ENCODE results near the gene BCKDHB.
"Not testable (repeated sequence)": the region's sequence is repeated elsewhere in the genome, so short reads cannot be mapped to it uniquely, and the experiment has no call there.

Gene BCKDHB

DNA sequence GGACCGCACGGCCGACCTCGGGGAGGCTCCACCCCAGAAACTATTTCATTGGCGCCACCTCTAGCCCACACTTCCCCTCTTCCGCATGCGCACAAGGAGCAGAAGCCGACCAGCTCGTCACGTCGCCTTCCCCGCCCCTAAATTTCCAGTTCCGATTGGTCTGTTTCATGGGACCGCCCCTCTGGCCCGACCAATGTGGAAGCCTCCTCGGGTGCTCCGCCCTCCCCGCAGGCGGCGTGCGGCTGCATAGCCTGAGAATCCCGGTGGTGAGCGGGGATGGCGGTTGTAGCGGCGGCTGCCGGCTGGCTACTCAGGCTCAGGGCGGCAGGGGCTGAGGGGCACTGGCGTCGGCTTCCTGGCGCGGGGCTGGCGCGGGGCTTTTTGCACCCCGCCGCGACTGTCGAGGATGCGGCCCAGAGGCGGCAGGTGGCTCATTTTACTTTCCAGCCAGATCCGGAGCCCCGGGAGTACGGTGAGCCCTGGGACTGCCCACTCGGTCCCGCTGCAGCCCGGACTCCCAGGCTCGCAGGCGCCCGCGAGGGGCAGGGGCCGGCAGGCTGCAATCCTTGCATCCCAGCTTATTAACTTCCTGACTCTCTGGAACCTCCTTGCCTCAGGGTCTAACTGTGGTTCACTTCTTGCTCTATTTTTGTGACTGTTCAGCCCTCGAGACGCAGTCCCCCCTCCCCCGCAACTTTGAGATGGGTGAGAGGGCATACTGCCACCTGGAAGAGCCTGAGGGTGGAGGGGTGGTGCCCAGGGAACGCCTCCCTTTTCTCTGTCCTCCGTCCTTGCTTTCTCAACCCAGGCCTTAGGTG is at the start of gene BCKDHB:
Gene BCKDHB, plus strand, starts transcription at position 254 of the 818 bp plus-strand sequence. Its CDS starts 23 bp downstream, at position 277.
- DNase-seq (ENCODE audit: low read depth in 2 of 2), result peak; percentile 88 to 89

GRCh38 chr6:80060774-80061173 is 45.7 kb upstream of the BCKDHB start:
- no peak for DNase-seq (ENCODE audit: low read depth in 2 of 2)

GRCh38 chr6:80068146-80068545 is 38.3 kb upstream of the BCKDHB start:
- not testable (repeated sequence) for DNase-seq (ENCODE audit: low read depth in 2 of 2)

- not testable (repeated sequence) for DNase-seq (ENCODE audit: low read depth in 2 of 2)
These were observed 36.0 kb upstream of the BCKDHB start for GRCh38 chr6:80070431-80070830.

DNA sequence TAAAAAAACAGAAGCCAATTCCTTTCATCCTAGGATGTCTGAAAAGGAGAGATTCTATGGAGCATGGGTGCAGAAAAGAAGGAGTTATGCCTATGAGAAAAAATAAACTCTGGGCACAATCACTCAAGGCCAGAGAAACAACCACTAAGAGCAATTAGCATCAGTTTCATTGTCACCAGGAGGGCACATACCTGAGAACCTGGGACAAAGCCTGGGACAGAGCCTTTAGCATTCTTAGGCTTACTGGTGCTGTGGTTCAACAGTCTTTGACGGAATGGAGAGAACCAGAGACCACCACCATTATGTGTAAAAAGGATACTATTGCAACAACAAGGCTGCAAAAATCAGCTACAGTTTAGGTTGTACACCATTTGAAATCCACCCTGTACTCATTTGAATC is 29.4 kb upstream of the BCKDHB start:
- DNase-seq (ENCODE audit: low read depth in 2 of 2), result no peak

GRCh38 chr6:80088637-80089036 is 17.8 kb upstream of the BCKDHB start:
- no peak for DNase-seq (ENCODE audit: low read depth in 2 of 2)

- DNase-seq (ENCODE audit: low read depth in 2 of 2), result no peak
These were observed 15.0 kb upstream of the BCKDHB start for GRCh38 chr6:80091506-80091905.

GRCh38 chr6:80094017-80094416 is 12.5 kb upstream of the BCKDHB start:
- no peak for DNase-seq (ENCODE audit: low read depth in 2 of 2)

DNA sequence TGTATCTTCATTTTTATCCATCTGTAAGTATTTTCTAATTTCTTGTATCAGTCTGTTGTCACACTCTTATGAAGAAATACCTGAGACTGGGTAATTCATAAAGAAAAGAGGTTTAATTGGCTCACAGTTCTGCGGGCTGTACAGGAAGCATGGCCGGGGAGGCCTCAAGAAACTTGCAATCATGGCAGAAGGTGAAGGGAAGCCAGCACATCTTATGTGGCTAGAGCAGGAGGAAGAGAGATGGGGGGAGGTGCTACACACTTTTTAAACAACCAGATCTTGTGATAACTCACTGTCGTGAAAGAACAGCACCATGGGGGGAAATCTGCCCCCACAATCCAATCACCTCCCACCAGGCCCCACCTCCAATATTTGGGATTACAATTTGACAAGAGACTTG is 10.9 kb upstream of the BCKDHB start:
- DNase-seq (ENCODE audit: low read depth in 2 of 2), result no peak

DNA sequence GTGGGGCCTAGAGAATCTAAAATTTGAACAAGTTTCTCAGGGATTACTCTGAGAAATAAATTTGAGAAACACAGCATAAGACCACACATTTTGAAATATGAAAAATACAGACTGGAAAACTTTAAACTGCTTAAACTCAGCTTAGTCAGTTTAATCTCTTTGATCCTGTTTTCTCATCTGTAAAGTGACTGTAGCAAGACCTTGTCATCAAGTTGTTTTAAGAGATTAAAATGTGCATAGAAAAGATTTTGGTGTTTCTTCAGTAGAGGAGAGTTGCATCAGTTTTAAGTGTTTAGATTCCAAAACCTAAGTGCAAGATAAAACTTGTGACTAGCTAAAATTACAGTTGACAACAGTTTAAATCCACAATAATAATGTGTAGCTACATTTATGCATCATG is 8.1 kb upstream of the BCKDHB start:
- DNase-seq (ENCODE audit: low read depth in 2 of 2), result no peak

GRCh38 chr6:80104520-80104919 is 2.0 kb upstream of the BCKDHB start:
- no peak for DNase-seq (ENCODE audit: low read depth in 2 of 2)

GRCh38 chr6:80105972-80106417 is 476 bp upstream of the BCKDHB start:
- DNase-seq (ENCODE audit: low read depth in 2 of 2), result no peak

- DNase-seq (ENCODE audit: low read depth in 2 of 2), result not testable (repeated sequence)
These were observed 16.1 kb downstream of the BCKDHB start for GRCh38 chr6:80122576-80122975.

DNA sequence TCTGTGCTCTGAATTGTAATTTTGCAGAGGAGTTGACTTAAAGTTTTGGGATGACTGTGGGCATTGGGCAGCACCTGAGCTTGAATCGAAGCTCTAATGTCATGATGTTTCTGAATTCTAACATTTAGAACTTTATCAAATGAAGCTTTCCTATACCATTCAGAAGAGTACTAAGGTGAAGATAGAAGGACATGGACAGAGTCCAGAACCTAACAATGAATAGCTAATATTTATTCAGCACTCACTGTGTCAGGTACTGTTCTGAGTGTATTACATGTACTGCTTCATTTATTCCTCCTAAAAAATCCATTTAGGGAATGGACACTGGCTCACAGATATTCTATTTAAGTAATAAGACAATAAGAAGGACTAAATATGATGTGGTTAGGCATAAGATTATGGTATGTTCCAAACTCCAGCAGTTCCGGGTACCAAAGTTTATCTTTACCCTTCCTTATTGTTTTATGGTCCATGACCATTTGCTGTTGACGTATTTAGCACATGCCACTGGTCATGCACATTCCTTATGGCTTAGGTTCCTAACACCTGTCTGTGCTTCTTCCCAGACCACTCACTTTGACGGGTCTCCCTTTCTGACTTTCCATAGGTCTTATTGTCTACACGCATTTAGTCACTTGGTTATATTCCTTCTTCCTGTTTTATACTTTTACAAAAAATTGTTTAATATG is 20.3 kb downstream of the BCKDHB start:
- DNase-seq (ENCODE audit: low read depth in 2 of 2), result no peak

DNA sequence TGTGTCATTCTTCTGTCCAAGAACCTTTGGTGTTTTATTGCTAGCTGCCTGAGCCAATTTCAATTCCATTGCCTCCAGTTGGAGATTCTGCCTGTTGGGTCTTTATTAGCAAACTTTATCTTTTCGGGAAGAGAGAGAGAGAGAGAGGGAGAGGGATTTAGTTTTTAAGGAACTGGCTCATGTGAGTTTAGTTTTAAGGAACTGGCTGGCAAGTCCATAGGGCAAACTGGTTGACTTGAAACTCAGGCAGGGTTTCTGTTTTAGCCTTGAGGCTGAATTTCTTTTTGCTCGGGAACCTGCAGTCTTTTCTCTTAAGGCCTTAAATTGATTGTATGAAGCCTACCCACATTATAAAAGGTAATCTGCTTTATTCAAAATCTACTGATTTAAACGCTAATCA is 23.0 kb downstream of the BCKDHB start:
- no peak for DNase-seq (ENCODE audit: low read depth in 2 of 2)

GRCh38 chr6:80133020-80133419 is 26.5 kb downstream of the BCKDHB start:
- no peak for DNase-seq (ENCODE audit: low read depth in 2 of 2)

- no peak for DNase-seq (ENCODE audit: low read depth in 2 of 2)
These were observed 27.6 kb downstream of the BCKDHB start for GRCh38 chr6:80134065-80134464.

DNA sequence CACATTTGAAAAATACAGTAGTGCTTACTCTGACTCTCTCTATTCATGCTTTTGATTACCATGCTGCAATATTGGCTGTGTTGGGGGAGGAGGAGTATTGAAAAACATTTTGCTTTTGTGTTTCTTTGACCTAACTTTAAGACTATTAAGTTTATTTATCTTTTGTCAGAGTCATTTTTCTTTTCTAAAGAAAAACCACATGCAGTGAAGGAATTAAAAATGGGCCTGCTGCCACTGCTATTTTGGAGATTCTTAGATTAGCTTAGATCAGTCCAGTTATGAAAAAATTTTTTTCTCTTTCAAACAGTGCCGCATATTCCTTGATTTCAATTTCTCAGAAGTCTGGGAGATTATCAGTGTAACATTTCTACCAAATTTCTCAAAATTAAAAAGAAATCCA is 36.1 kb downstream of the BCKDHB start:
- no peak for DNase-seq (ENCODE audit: low read depth in 2 of 2)

- DNase-seq (ENCODE audit: low read depth in 2 of 2), result no peak
These were observed 37.0 kb downstream of the BCKDHB start for GRCh38 chr6:80143419-80143937.

GRCh38 chr6:80144753-80145315 is 38.4 kb downstream of the BCKDHB start:
- DNase-seq (ENCODE audit: low read depth in 2 of 2), result no peak

GRCh38 chr6:80145509-80145908 is 39.0 kb downstream of the BCKDHB start:
- DNase-seq (ENCODE audit: low read depth in 2 of 2), result no peak

- DNase-seq (ENCODE audit: low read depth in 2 of 2), result no peak
These were observed 39.5 kb downstream of the BCKDHB start for GRCh38 chr6:80145921-80146320.

DNA sequence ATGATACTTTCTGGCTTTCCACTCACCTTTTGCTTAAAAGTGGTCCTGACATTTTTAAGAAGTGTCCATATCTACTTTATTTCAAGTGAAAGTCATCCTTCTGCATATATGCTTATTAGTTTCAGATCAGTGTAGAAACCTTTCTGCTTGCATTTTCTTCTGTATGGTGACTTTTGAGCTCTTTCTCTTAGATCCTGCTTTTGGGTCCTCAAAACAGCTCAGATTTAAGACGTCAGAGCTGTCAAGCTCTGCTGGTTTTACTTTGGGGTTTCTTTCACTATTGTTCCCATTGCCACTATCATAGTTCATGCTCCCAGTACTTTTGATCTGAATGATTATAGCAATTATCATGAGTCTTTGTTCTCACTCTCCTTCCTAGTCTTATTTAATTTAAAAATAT is 41.7 kb downstream of the BCKDHB start:
- DNase-seq (ENCODE audit: low read depth in 2 of 2), result no peak

All from stimulated activated CD4-positive, alpha-beta T cell treated with anti-CD3 and anti-CD28 coated beads, Interleukin-1b, Interleukin-23, amount 100 ng/mL, for 1 hour (primary cell).